CD4-positive, alpha-beta memory T cell (primary cell): ENCODE measurements around the gene ERICH4. TPM values are rescaled to one million over a fixed set of nuclear protein-coding genes. Genes with fewer than 3 reads are reported as not detected.

ENCODE experiments used
- CTCF ChIA-PET: fragments of 350-600 bp; sonication (Branson Sonifier 250); formaldehyde crosslinking; loops from one replicate; lab custom pipeline; 2021; ENCODE audit warnings: inconsistent platforms; ENCODE audit not compliant: partially characterized antibody; lab: Charles Lee
- POLR2A ChIA-PET: fragments of 350-600 bp; sonication (Branson Sonifier 250); formaldehyde crosslinking; loops from one replicate; lab custom pipeline; 2021; ENCODE audit not compliant: partially characterized antibody; lab: Charles Lee
- DNase-seq, 5 donors: peaks; one replicate each; pipeline versions ENCODE4 v3.0.0 to v3.0.0-alpha.2; 2020 to 2022; ENCODE audit warnings: mixed read lengths in 1 of 5
- H3K27ac ChIP-seq: one replicate; pipeline ENCODE4 v1.7.0; 2013; ENCODE audit warnings: low read depth, low read length
- H3K27me3 ChIP-seq: 2 replicates; pipeline ENCODE4 v1.7.0; 2013; ENCODE audit warnings: mild to moderate bottlenecking, low read length, moderate library complexity; ENCODE audit not compliant: insufficient read depth
- H3K36me3 ChIP-seq: 2 replicates; pipeline ENCODE4 v1.7.0; 2013; ENCODE audit warnings: mild to moderate bottlenecking, low read length, moderate library complexity; ENCODE audit not compliant: insufficient read depth
- H3K4me1 ChIP-seq: 2 replicates; pipeline ENCODE4 v1.7.0; 2013; ENCODE audit warnings: mild to moderate bottlenecking, low read length, moderate library complexity; ENCODE audit not compliant: insufficient read depth
- H3K4me3 ChIP-seq, 2 donors: one replicate each; pipeline ENCODE4 v1.7.0; 2013; ENCODE audit warnings: low read length in 2 of 2, mild to moderate bottlenecking in 1 of 2
- H3K9me3 ChIP-seq, 2 donors: one replicate each; pipeline ENCODE4 v1.7.0; 2013; ENCODE audit warnings: low read length in 2 of 2, control low read depth in 1 of 2; ENCODE audit not compliant: control insufficient read depth in 1 of 2
- H3K27ac Mint-ChIP-seq, 7 donors: one replicate each; pipeline ENCODE4 v1.8.0; 2020 to 2021; ENCODE audit warnings: mixed read lengths in 7 of 7, mild to moderate bottlenecking in 6 of 7, inconsistent platforms in 3 of 7, moderate library complexity in 3 of 7
- H3K27me3 Mint-ChIP-seq, 2 donors: one replicate each; pipeline ENCODE4 v1.8.0; 2020 to 2021; ENCODE audit warnings: mixed read lengths in 2 of 2
- H3K36me3 Mint-ChIP-seq, 2 donors: one replicate each; pipeline ENCODE4 v1.8.0; 2020 to 2021; ENCODE audit warnings: mixed read lengths in 2 of 2, inconsistent platforms in 1 of 2, mild to moderate bottlenecking in 1 of 2
- H3K4me1 Mint-ChIP-seq, 4 donors: one replicate each; pipeline ENCODE4 v1.8.0; 2020 to 2021; ENCODE audit warnings: mixed read lengths in 4 of 4, mild to moderate bottlenecking in 1 of 4
- H3K4me3 Mint-ChIP-seq, 8 donors: one replicate each; pipeline ENCODE4 v1.8.0; 2020 to 2021; ENCODE audit warnings: mixed read lengths in 8 of 8, mild to moderate bottlenecking in 7 of 8, moderate library complexity in 6 of 8, inconsistent platforms in 3 of 8
- H3K9me3 Mint-ChIP-seq, 8 donors: one replicate each; pipeline ENCODE4 v1.8.0; 2020 to 2021; ENCODE audit warnings: mixed read lengths in 8 of 8, mild to moderate bottlenecking in 5 of 8, inconsistent platforms in 3 of 8, moderate library complexity in 1 of 8
- intact Hi-C: fragments of 100-400 bp; cut with micrococcal nuclease; formaldehyde crosslinking; loops from one replicate; pipeline ENCODE4 v1.15.1; 2023
- polyA plus RNA-seq, 2 donors: library from polyadenylated mRNA; unstranded; fragments of 300-500 nt; fragmentation: Illumina TruSeq; gene quantifications; one replicate each; pipeline ENCODE4 v1.2.3, GENCODE V29; 2021
- total RNA-seq, 2 experiments: library from RNA; stranded (reverse); gene quantifications; one replicate each; pipeline ENCODE4 v1.2.3, GENCODE V29; 2021

The ERICH4 gene
- total RNA-seq (not detected), polyA plus RNA-seq (not detected)

- no peak for DNase-seq
- Histone ChIP-seq H3K27ac (no peak within 1 kb of the TSS), H3K9me3 (no peaks in the 10 kb centered on the region), H3K4me1 (peaks cover 19% of the 10 kb centered on the region), H3K4me3 (no peak within 1 kb of the TSS), H3K36me3 (no peaks in the 10 kb centered on the region), H3K27me3 (no peaks in the 10 kb centered on the region)
- peak within 1 kb of the TSS in 1 of 8 donors; percentile 73 for H3K4me3 Mint-ChIP-seq
- ChIA-PET CTCF (no interaction called here), POLR2A (no interaction called here)
- H3K36me3 Mint-ChIP-seq = peaks cover 2% of the 10 kb centered on the region in 2 donors
- peaks cover 0 to 1% (median 0%) of the 10 kb centered on the region in 8 donors for H3K9me3 Mint-ChIP-seq
- peaks cover 8 to 13% of the 10 kb centered on the region in 2 donors for H3K27me3 Mint-ChIP-seq
- peaks cover 5 to 7% (median 6%) of the 10 kb centered on the region in 4 donors for H3K4me1 Mint-ChIP-seq
- peak within 1 kb of the TSS in 2 of 7 donors; percentile 18 to 38 for H3K27ac Mint-ChIP-seq
- intact Hi-C loops = no loop called here
Measured at GRCh38 chr19:41442473-41443355, at the start of gene ERICH4. Gene ERICH4 (plus strand): TSS chr19:41443156. CDS start chr19:41443170, 14 bp downstream.

- Mint-ChIP-seq H3K4me3 (peak overlapping the region in 7 of 8 donors; percentile 24 to 98 (median 68)), H3K9me3 (no peaks in the 10 kb centered on the region), H3K27ac (peak overlapping the region in 4 of 7 donors; percentile 5 to 92 (median 76)), H3K27me3 (no peaks in the 10 kb centered on the region), H3K4me1 (peaks cover 21 to 48% (median 33%) of the 10 kb centered on the region in 4 donors), H3K36me3 (peaks cover 12 to 28% of the 10 kb centered on the region in 2 donors)
- Histone ChIP-seq H3K36me3 (peaks cover 22% of the 10 kb centered on the region), H3K9me3 (no peaks in the 10 kb centered on the region), H3K27ac (no peak overlapping the region), H3K4me3 (no peak overlapping the region), H3K4me1 (peaks cover 31% of the 10 kb centered on the region), H3K27me3 (no peaks in the 10 kb centered on the region)
- CTCF ChIA-PET = interaction anchor here (0.6 to 2.5 kb wide), 3 partner anchors 11 to 169 kb away, joined by 3 to 6 read pairs (median 3); partner anchors contain the start of gene B9D2
- intact Hi-C loops = loop anchor here (5.0 kb wide), 1 partner anchor 152 kb away; no protein-coding TSS in a partner anchor
- POLR2A ChIA-PET = interaction anchor here (1.6 to 2.0 kb wide), 2 partner anchors 19 to 31 kb away, joined by 4 to 14 read pairs; partner anchors contain the start of genes B9D2 and TMEM91
- DNase-seq = no peak
Measured at GRCh38 chr19:41395355-41395754, 47.6 kb upstream of the ERICH4 start.

DNA sequence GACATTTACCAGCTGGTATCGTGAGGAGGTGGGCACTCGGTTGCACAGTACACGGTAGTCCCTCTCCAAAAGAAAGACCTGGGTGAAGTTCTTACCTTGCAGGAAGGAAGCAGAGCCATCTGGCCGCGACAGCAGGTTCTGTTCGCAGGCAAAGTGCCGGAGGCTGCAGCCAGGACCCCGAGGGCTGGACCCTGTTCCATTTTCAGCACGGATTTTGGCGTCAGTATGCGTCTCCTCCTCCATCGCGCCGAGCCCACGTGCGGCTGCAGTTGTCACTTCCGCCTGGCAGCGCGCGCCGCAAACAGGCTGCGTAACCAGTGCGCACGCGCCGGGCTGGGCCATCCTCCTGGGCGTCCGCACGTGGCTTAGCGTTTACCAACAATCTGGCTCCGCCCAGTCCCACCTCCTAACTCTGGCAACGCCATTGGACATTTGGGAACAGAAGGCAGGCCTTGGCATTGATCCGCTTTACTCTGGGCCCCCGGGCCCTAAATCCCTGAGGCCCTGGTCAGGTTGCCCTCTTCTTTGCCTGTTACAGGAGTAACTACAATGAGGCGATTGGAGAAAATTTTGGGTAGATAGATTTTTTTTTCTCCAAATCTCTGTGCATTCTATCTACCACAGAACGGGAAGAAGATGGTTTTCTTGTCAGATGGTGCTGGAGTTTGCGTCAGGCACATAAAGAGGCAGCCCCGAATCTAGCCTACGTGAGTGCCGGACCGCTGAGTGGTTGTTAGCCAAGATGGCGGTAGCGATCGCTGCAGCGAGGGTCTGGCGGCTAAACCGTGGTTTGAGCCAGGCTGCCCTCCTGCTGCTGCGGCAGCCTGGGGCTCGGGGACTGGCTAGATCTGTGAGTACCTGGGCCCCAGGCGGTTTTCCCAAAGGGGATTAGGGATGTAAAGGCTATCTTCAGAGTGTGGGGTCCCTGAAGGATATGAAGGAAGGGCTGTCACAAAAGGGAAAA is 45.6 kb upstream of the ERICH4 start, which contains the start of the genes BCKDHA and EXOSC5:
BCKDHA (plus strand) TSS at position 733 of the 964 bp plus-strand sequence; CDS start at position 743, 10 bp downstream.
EXOSC5 (minus strand) TSS at position 274 of the 964 bp plus-strand sequence; CDS start at position 243, 31 bp downstream.
- H3K4me1 Mint-ChIP-seq = peaks cover 27 to 54% (median 41%) of the 10 kb centered on the region in 4 donors
- peaks cover 4% of the 10 kb centered on the region for H3K36me3 ChIP-seq
- no peaks in the 10 kb centered on the region for H3K9me3 ChIP-seq
- H3K4me3 Mint-ChIP-seq = peak within 1 kb of the TSS; percentile 94 to 100 (median 98)
- H3K4me1 ChIP-seq = peaks cover 31% of the 10 kb centered on the region
- H3K36me3 Mint-ChIP-seq = peaks cover 11 to 19% of the 10 kb centered on the region in 2 donors
- ChIA-PET POLR2A (interaction anchor here (1.0 to 2.0 kb wide), 4 partner anchors 21 to 134 kb away, joined by 4 to 14 read pairs (median 4); partner anchors contain the start of genes B9D2 and TMEM91), CTCF (no interaction called here)
- no peaks in the 10 kb centered on the region for H3K9me3 Mint-ChIP-seq
- peak; percentile 98 to 100 (median 100) for DNase-seq
- intact Hi-C loops = loop anchor here (1.0 to 5.0 kb wide), 8 partner anchors 31 to 955 kb away; partner anchors contain the start of genes B9D2, CCDC97, DMAC2 and TGFB1
- peak within 1 kb of the TSS; percentile 94 to 96 for H3K4me3 ChIP-seq
- H3K27me3 Mint-ChIP-seq = no peaks in the 10 kb centered on the region
- H3K27ac Mint-ChIP-seq = peak within 1 kb of the TSS; percentile 98 to 100 (median 100)
- peak within 1 kb of the TSS; percentile 93 for H3K27ac ChIP-seq
- H3K27me3 ChIP-seq = no peaks in the 10 kb centered on the region

GRCh38 chr19:41398050-41398418 is 44.9 kb upstream of the ERICH4 start:
- Mint-ChIP-seq H3K27me3 (no peaks in the 10 kb centered on the region), H3K9me3 (no peaks in the 10 kb centered on the region), H3K27ac (peak overlapping the region; percentile 98 to 100 (median 100)), H3K4me3 (peak overlapping the region; percentile 94 to 100 (median 98)), H3K4me1 (peaks cover 27 to 56% (median 41%) of the 10 kb centered on the region in 4 donors), H3K36me3 (peaks cover 11 to 20% of the 10 kb centered on the region in 2 donors)
- ChIA-PET CTCF (no interaction called here), POLR2A (interaction anchor here (1.1 to 1.2 kb wide), 2 partner anchors 34 to 134 kb away, joined by 3 to 5 read pairs; partner anchors contain the start of gene B9D2)
- peak overlapping the region; percentile 93 for H3K27ac ChIP-seq
- peak overlapping the region; percentile 80 to 95 for H3K4me3 ChIP-seq
- H3K9me3 ChIP-seq = no peaks in the 10 kb centered on the region
- intact Hi-C loops = loop anchor here (5.0 kb wide), 1 partner anchor 149 kb away; no protein-coding TSS in a partner anchor
- H3K36me3 ChIP-seq = no peaks in the 10 kb centered on the region
- DNase-seq = no peak
- H3K4me1 ChIP-seq = peaks cover 31% of the 10 kb centered on the region
- H3K27me3 ChIP-seq = no peaks in the 10 kb centered on the region

GRCh38 chr19:41398598-41398997 is 44.4 kb upstream of the ERICH4 start:
- Histone ChIP-seq H3K36me3 (no peaks in the 10 kb centered on the region), H3K4me1 (peaks cover 31% of the 10 kb centered on the region), H3K27me3 (no peaks in the 10 kb centered on the region), H3K4me3 (peak overlapping the region in 1 of 2 donors; percentile 80), H3K27ac (peak overlapping the region; percentile 93), H3K9me3 (no peaks in the 10 kb centered on the region)
- Mint-ChIP-seq H3K4me1 (peaks cover 28 to 61% (median 41%) of the 10 kb centered on the region in 4 donors), H3K9me3 (no peaks in the 10 kb centered on the region), H3K27me3 (no peaks in the 10 kb centered on the region), H3K27ac (peak overlapping the region; percentile 29 to 100 (median 99)), H3K36me3 (peaks cover 11 to 23% of the 10 kb centered on the region in 2 donors), H3K4me3 (peak overlapping the region; percentile 94 to 100 (median 98))
- POLR2A ChIA-PET = interaction anchor here (0.5 to 1.2 kb wide), 5 partner anchors 22 to 135 kb away, joined by 3 to 5 read pairs (median 4); partner anchors contain the start of genes B9D2 and TMEM91
- CTCF ChIA-PET = no interaction called here
- DNase-seq = no peak
- intact Hi-C loops = loop anchor here (5.0 kb wide), 1 partner anchor 149 kb away; no protein-coding TSS in a partner anchor

DNA sequence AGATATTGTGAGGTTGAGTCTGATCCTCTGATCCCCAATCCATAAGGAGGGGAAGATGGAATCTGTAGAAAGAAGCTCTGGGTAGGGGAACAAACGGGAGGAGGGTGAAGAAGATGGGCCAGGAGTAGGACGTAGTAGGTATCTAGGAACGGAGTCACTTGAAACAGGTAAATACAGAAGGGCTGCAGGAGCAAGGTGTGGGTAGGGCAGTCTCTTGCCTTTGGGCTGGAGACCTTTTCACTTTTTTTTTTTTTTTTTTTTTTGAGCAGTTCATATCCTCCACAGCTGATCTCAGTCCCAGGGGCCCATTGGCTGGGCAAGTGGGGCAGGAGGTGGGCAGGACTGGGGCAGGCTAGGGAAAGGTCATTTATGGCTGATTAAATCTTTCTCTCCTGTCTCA is 43.9 kb upstream of the ERICH4 start:
- DNase-seq = no peak
- peak overlapping the region; percentile 8 to 100 (median 98) for H3K4me3 Mint-ChIP-seq
- no peak overlapping the region for H3K27ac ChIP-seq
- peaks cover 11 to 25% of the 10 kb centered on the region in 2 donors for H3K36me3 Mint-ChIP-seq
- no peaks in the 10 kb centered on the region for H3K27me3 Mint-ChIP-seq
- H3K27me3 ChIP-seq = no peaks in the 10 kb centered on the region
- POLR2A ChIA-PET = interaction anchor here (0.5 to 1.1 kb wide), 4 partner anchors 22 to 46 kb away, joined by 3 to 4 read pairs (median 4); partner anchors contain the start of genes B9D2 and TMEM91
- peaks cover 27 to 65% (median 41%) of the 10 kb centered on the region in 4 donors for H3K4me1 Mint-ChIP-seq
- no peak overlapping the region for H3K4me3 ChIP-seq
- peaks cover 31% of the 10 kb centered on the region for H3K4me1 ChIP-seq
- peak overlapping the region; percentile 20 to 100 (median 98) for H3K27ac Mint-ChIP-seq
- H3K9me3 Mint-ChIP-seq = no peaks in the 10 kb centered on the region
- no peaks in the 10 kb centered on the region for H3K36me3 ChIP-seq
- H3K9me3 ChIP-seq = no peaks in the 10 kb centered on the region
- intact Hi-C loops = loop anchor here (5.0 kb wide), 1 partner anchor 148 kb away; no protein-coding TSS in a partner anchor
- CTCF ChIA-PET = no interaction called here
